Heart left ventricle (tissue), 13 donors: Measurements from ENCODE around the gene TBC1D8.

Experiments used
- POLR2A ChIP-seq, 2 donors: fragments of 450-650 bp; IDR thresholded peaks; one replicate each; pipeline ENCODE4 v1.6.1; 2017; ENCODE audit warnings: antibody characterized with exemption in 2 of 2, mild to moderate bottlenecking in 2 of 2, moderate library complexity in 2 of 2
- TF ChIP-seq, protein P1 (sequence below), 12 donors: fragments of 200-600 bp; sonication (generic) in 4 of 12; IDR thresholded peaks; one replicate each; pipeline versions ENCODE4 v1.5.0 to v1.8.0; 2018 to 2022; ENCODE audit warnings: antibody characterized with exemption in 12 of 12, mild to moderate bottlenecking in 5 of 12
- donor health status: ischemic (EF 13 %, LVEDD 7.1; RV severe dilation, severe dysfunction).
- donor health status: DM: no; HTN: yes; CAD: no.
- donor health status: DM: no; HTN: no; CAD: no.
- donor health status: ischemic (EF 25% LVEDD 6.9; RV normal size, moderate dysfunction).
- donor health status: ischemic (EF 25% LVEDD 5.7; RV mildly dilated, moderate dysfunction).
- donor health status: ischemic (EF 35%, LVEDD 5.7; RV mildly dilated, moderate dysfunction).
- donor health status: nonischemic (EF 11% LVEDD 7.7; RV severe dilation, severe dysfunction).
- donor health status: DM: yes; HTN: yes; CAD: no.
- donor health status: PGD.
- donor health status: ischemic (EF 29% LVEDD 5.4; RV normal size, mild dysfunction).
- donor health status: nonischemic (EF 23%, LVEDD 6.1; RV moderate dilation, normal function).

DNA sequence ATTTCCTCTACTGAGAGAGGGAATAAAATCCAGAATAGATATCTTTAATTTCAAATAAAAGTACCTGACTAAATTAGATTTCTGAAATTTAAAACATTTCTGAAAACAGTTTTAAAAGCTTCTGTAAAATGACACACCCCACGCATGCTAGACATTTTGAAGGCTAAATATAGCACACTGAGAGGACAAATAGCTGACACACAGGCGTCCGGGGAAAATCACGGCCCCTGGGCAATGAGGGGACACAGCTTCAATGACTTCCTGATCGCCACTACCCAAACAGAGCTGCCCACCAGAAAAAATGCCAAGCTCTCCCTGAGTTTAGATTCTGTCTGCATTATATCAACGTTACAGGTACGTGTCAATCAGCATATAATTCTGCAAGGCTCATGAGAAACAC is 10.9 kb downstream of the TBC1D8 start:
- TF ChIP-seq, protein P1, sequence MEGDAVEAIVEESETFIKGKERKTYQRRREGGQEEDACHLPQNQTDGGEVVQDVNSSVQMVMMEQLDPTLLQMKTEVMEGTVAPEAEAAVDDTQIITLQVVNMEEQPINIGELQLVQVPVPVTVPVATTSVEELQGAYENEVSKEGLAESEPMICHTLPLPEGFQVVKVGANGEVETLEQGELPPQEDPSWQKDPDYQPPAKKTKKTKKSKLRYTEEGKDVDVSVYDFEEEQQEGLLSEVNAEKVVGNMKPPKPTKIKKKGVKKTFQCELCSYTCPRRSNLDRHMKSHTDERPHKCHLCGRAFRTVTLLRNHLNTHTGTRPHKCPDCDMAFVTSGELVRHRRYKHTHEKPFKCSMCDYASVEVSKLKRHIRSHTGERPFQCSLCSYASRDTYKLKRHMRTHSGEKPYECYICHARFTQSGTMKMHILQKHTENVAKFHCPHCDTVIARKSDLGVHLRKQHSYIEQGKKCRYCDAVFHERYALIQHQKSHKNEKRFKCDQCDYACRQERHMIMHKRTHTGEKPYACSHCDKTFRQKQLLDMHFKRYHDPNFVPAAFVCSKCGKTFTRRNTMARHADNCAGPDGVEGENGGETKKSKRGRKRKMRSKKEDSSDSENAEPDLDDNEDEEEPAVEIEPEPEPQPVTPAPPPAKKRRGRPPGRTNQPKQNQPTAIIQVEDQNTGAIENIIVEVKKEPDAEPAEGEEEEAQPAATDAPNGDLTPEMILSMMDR (IDR thresholded peaks at IDR 0.05) = no peak
- TF ChIP-seq POLR2A (IDR thresholded peaks at IDR 0.05) = no peak
